NT2/D1 (cell line): Measurements from ENCODE around the gene VPS8.

Experiments
- SUZ12 ChIP-seq: IDR thresholded peaks from 2 replicates; pipeline ENCODE4 v1.6.1; 2011; ENCODE audit not compliant: insufficient read length, insufficient read depth; ENCODE audit errors: extremely low read depth
- ZNF274 ChIP-seq: IDR thresholded peaks from 2 replicates; pipeline ENCODE4 v1.6.1; 2011; ENCODE audit warnings: mild to moderate bottlenecking, low read depth, low read length

DNA sequence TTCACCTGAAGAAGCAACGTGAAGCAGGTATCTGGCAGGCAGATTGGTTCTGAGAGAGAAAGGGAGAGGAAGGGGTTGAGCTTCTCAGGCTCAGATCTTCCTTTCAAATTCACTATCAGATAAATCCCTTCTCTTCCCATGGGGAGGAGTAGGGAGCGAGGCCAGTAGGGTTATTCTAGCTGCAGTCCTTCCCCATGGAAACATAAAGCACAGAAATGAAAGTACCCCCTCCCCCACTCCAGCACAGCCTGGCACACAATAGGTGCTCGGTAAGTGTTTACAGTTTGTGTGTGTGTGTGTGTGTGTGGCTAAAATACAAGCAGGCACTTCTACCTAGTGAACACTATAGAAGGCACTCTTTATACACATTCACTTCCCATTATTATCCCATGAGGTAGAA, 20.8 kb upstream of the VPS8 start:
- TF ChIP-seq SUZ12 (no peak), ZNF274 (no peak)
